Smooth muscle cell (in vitro differentiated cells): ENCODE measurements around the gene STT3B. TPM values are rescaled to one million over a fixed set of nuclear protein-coding genes. Genes with fewer than 3 reads are reported as not detected.
A peak's percentile ranks its signal among the peaks of the same experiment; 100 is the strongest.

Experiments used
- DNase-seq: peaks from one replicate; lab custom pipeline; 2025; ENCODE audit not compliant: unreplicated experiment; lab: John Stamatoyannopoulos, UW
- H2AFZ ChIP-seq: fragments of 200-600 bp; sonication (generic); 2 replicates; pipeline ENCODE4 v1.6.0; 2016; ENCODE audit warnings: antibody characterized with exemption, low read depth, mild to moderate bottlenecking
- H3F3A ChIP-seq: fragments of 200-600 bp; sonication (generic); 2 replicates; pipeline ENCODE4 v1.6.0; 2017; ENCODE audit warnings: antibody characterized with exemption, low read depth
- H3K27ac ChIP-seq: fragments of 200-600 bp; sonication (generic); 2 replicates; pipeline ENCODE4 v1.5.1; 2016; ENCODE audit warnings: low read depth, mild to moderate bottlenecking
- H3K27me3 ChIP-seq: fragments of 200-600 bp; sonication (generic); 2 replicates; pipeline ENCODE4 v1.6.1; 2016; ENCODE audit warnings: low read depth, mild to moderate bottlenecking
- H3K36me3 ChIP-seq: fragments of 200-600 bp; sonication (generic); 2 replicates; pipeline ENCODE4 v1.5.1; 2016; ENCODE audit warnings: low read depth
- H3K4me1 ChIP-seq: fragments of 200-600 bp; sonication (generic); 2 replicates; pipeline ENCODE4 v1.5.1; 2016; ENCODE audit warnings: low read depth
- H3K4me2 ChIP-seq: fragments of 200-600 bp; sonication (generic); 2 replicates; pipeline ENCODE4 v1.6.0; 2016; ENCODE audit warnings: mild to moderate bottlenecking
- H3K4me3 ChIP-seq: fragments of 200-600 bp; sonication (generic); 2 replicates; pipeline ENCODE4 v1.5.1; 2016; ENCODE audit warnings: mild to moderate bottlenecking
- H3K79me2 ChIP-seq: fragments of 200-600 bp; sonication (generic); 2 replicates; pipeline ENCODE4 v1.6.0; 2016; ENCODE audit warnings: low read depth, mild to moderate bottlenecking
- H3K9ac ChIP-seq: fragments of 200-600 bp; sonication (generic); 2 replicates; pipeline ENCODE4 v1.6.0; 2016; ENCODE audit warnings: low read depth
- H3K9me3 ChIP-seq: fragments of 200-600 bp; sonication (generic); replicated peaks from 2 replicates; pipeline ENCODE4 v1.5.1; 2016; ENCODE audit warnings: low read depth
- H4K20me1 ChIP-seq: fragments of 200-600 bp; sonication (generic); 2 replicates; pipeline ENCODE4 v1.6.0; 2016; ENCODE audit warnings: low read depth
- CTCF ChIP-seq: fragments of 200-600 bp; sonication (generic); IDR thresholded peaks from 2 replicates; pipeline ENCODE4 v1.5.1; 2017; ENCODE audit warnings: borderline replicate concordance, mild to moderate bottlenecking, antibody characterized with exemption; ENCODE audit not compliant: insufficient read depth, poor library complexity, severe bottlenecking
- WGBS: methylation state at CpG from one replicate; pipeline ENCODE4 v1.1.7; 2016; ENCODE audit warnings: low lambda C conversion rate; 5-methylcytosine and 5-hydroxymethylcytosine counted together
- polyA plus RNA-seq: library from polyadenylated mRNA; unstranded; fragments of >200 nt; fragmentation: Nextera tagmentation; extraction: Ambion mirVana; gene quantifications from 2 replicates; pipeline ENCODE4 v1.2.1, GENCODE V29; 2016
- total RNA-seq: library from RNA; depleted of rRNA; stranded (reverse); fragments of >200 nt; gene quantifications from 2 replicates; pipeline ENCODE4 v1.2.3, GENCODE V29; 2014

The STT3B gene
- total and polyA plus RNA-seq, 2 experiments from 2014 or later = 79.1 to 191 TPM

- H3K36me3 ChIP-seq = peaks cover 12% of the 10 kb centered on the region
- no peak overlapping the region for H3K9ac ChIP-seq
- no peak for TF ChIP-seq CTCF
- H3K4me1 ChIP-seq = no peaks in the 10 kb centered on the region
- 85% methylated on average over 5 of the region's 5 CpGs for WGBS
- no peak overlapping the region for H3K4me3 ChIP-seq
- no peak overlapping the region for H2AFZ ChIP-seq
- H4K20me1 ChIP-seq = no peaks in the 10 kb centered on the region
- no peaks in the 10 kb centered on the region for H3K27me3 ChIP-seq
- H3K4me2 ChIP-seq = no peak overlapping the region
- DNase-seq = no peak
- H3K27ac ChIP-seq = no peak overlapping the region
- H3K9me3 ChIP-seq = no peaks in the 10 kb centered on the region
- no peaks in the 10 kb centered on the region for H3F3A ChIP-seq
- H3K79me2 ChIP-seq = no peaks in the 10 kb centered on the region
These were observed 128.6 kb downstream of the STT3B start for GRCh38 chr3:31661286-31661685.

GRCh38 chr3:31661993-31662670 lies 129.4 kb downstream of the STT3B start:
- 93% methylated on average over 5 of the region's 5 CpGs for WGBS
- no peaks in the 10 kb centered on the region for H3K27me3 ChIP-seq
- H3K4me2 ChIP-seq = no peak overlapping the region
- H3K4me3 ChIP-seq = no peak overlapping the region
- peaks cover 9% of the 10 kb centered on the region for H3K36me3 ChIP-seq
- no peak overlapping the region for H3K9ac ChIP-seq
- no peak for TF ChIP-seq CTCF
- H3K27ac ChIP-seq = no peak overlapping the region
- H3K79me2 ChIP-seq = no peaks in the 10 kb centered on the region
- H4K20me1 ChIP-seq = no peaks in the 10 kb centered on the region
- no peak overlapping the region for H2AFZ ChIP-seq
- H3K4me1 ChIP-seq = no peaks in the 10 kb centered on the region
- no peaks in the 10 kb centered on the region for H3K9me3 ChIP-seq
- no peaks in the 10 kb centered on the region for H3F3A ChIP-seq
- DNase-seq = no peak

GRCh38 chr3:31664031-31664430 lies 131.3 kb downstream of the STT3B start:
- Histone ChIP-seq H3K79me2 (no peaks in the 10 kb centered on the region), H3K4me1 (no peaks in the 10 kb centered on the region), H3F3A (no peaks in the 10 kb centered on the region), H3K9ac (no peak overlapping the region), H3K4me3 (no peak overlapping the region), H4K20me1 (no peaks in the 10 kb centered on the region), H3K9me3 (no peaks in the 10 kb centered on the region), H3K27me3 (no peaks in the 10 kb centered on the region), H3K27ac (no peak overlapping the region), H3K36me3 (peaks cover 8% of the 10 kb centered on the region), H3K4me2 (no peak overlapping the region), H2AFZ (no peak overlapping the region)
- 98% methylated on average over 17 of the region's 17 CpGs for WGBS
- no peak for DNase-seq
- no peak for TF ChIP-seq CTCF

- no peak overlapping the region for H3K4me3 ChIP-seq
- no peaks in the 10 kb centered on the region for H3K27me3 ChIP-seq
- no peak overlapping the region for H3K4me2 ChIP-seq
- no peak for TF ChIP-seq CTCF
- H4K20me1 ChIP-seq = no peaks in the 10 kb centered on the region
- H3K9me3 ChIP-seq = no peaks in the 10 kb centered on the region
- no peaks in the 10 kb centered on the region for H3F3A ChIP-seq
- no peak overlapping the region for H3K9ac ChIP-seq
- H3K27ac ChIP-seq = peak overlapping the region; percentile 89
- no peak for DNase-seq
- H3K36me3 ChIP-seq = peaks cover 6% of the 10 kb centered on the region
- no peaks in the 10 kb centered on the region for H3K79me2 ChIP-seq
- H3K4me1 ChIP-seq = no peaks in the 10 kb centered on the region
- WGBS = 97% methylated on average over 1 of the region's 1 CpG
- H2AFZ ChIP-seq = no peak overlapping the region
These were observed 134.9 kb downstream of the STT3B start for GRCh38 chr3:31667582-31667981.
